IMR-90 (cell line): ENCODE data around the gene ROBO3.

ENCODE experiments used
- BHLHE40 ChIP-seq: fragments of 150-350 bp; IDR thresholded peaks from 2 replicates; pipeline ENCODE4 v1.6.1; 2016; ENCODE audit warnings: mild to moderate bottlenecking, low read depth, low read length
- FOS ChIP-seq: fragments of 150-350 bp; IDR thresholded peaks from 2 replicates; pipeline ENCODE4 v1.6.1; 2016; ENCODE audit warnings: low read depth, low read length
- MAFK ChIP-seq: IDR thresholded peaks from 2 replicates; pipeline ENCODE4 v1.6.1; 2012; ENCODE audit warnings: low read depth, low read length, improper control_type of control experiment
- MAZ ChIP-seq: IDR thresholded peaks from 2 replicates; pipeline ENCODE4 v1.6.1; 2012; ENCODE audit warnings: low read depth, mild to moderate bottlenecking, low read length, improper control_type of control experiment, moderate library complexity, borderline replicate concordance
- MXI1 ChIP-seq: IDR thresholded peaks from 2 replicates; pipeline ENCODE4 v1.6.1; 2012; ENCODE audit warnings: low read depth, mild to moderate bottlenecking, low read length, moderate library complexity, borderline replicate concordance
- POLR2A ChIP-seq: IDR thresholded peaks from 2 replicates; pipeline ENCODE4 v1.6.1; 2012; ENCODE audit warnings: mild to moderate bottlenecking, low read depth, low read length
- RFX5 ChIP-seq: IDR thresholded peaks from 2 replicates; pipeline ENCODE4 v1.8.0; 2012; ENCODE audit warnings: low read depth, mild to moderate bottlenecking, low read length, moderate library complexity
- SMC3 ChIP-seq: fragments of 150-350 bp; IDR thresholded peaks from 2 replicates; pipeline ENCODE4 v1.6.1; 2016; ENCODE audit warnings: low read depth, mild to moderate bottlenecking, antibody characterized with exemption, low read length, moderate library complexity
- TF ChIP-seq, protein P1 (sequence below): conservative IDR thresholded peaks from 2 replicates; pipeline ENCODE4 v1.5.1; 2012; ENCODE audit warnings: mild to moderate bottlenecking, low read depth, low read length, improper control_type of control experiment
- TF ChIP-seq, protein P2 (sequence below): fragments of 150-350 bp; IDR thresholded peaks from 2 replicates; pipeline ENCODE4 v1.6.1; 2016; ENCODE audit warnings: low read depth, mild to moderate bottlenecking, low read length, moderate library complexity, borderline replicate concordance

DNA sequence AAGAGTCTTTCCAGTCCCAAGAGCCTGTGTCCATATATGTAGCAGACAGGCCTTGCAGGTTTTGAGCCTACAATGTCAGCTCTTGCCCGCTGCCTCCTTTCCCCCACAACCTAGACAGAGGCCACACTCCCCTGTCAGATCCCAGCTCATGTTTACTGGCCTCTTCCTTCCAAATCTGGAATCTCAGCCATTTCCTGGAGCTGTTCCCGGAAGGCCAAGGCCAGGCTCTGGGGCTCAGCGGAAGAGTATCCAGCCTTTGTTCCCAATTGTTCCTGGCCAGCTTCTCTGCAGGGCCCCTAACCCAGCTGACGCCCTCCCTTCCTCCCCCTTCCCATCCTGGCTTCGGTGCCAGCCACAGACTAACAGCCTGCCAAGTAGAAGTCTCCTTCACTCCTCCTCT lies 33.5 kb downstream of the ROBO3 start:
- TF ChIP-seq POLR2A (no peak), SMC3 (no peak), RFX5 (no peak), MAFK (no peak), FOS (no peak), MXI1 (no peak), MAZ (no peak), BHLHE40 (no peak)
- TF ChIP-seq, protein P1, sequence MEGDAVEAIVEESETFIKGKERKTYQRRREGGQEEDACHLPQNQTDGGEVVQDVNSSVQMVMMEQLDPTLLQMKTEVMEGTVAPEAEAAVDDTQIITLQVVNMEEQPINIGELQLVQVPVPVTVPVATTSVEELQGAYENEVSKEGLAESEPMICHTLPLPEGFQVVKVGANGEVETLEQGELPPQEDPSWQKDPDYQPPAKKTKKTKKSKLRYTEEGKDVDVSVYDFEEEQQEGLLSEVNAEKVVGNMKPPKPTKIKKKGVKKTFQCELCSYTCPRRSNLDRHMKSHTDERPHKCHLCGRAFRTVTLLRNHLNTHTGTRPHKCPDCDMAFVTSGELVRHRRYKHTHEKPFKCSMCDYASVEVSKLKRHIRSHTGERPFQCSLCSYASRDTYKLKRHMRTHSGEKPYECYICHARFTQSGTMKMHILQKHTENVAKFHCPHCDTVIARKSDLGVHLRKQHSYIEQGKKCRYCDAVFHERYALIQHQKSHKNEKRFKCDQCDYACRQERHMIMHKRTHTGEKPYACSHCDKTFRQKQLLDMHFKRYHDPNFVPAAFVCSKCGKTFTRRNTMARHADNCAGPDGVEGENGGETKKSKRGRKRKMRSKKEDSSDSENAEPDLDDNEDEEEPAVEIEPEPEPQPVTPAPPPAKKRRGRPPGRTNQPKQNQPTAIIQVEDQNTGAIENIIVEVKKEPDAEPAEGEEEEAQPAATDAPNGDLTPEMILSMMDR: peak; percentile 20; the same call in 1 of the 2 replicates
- TF ChIP-seq, protein P2, sequence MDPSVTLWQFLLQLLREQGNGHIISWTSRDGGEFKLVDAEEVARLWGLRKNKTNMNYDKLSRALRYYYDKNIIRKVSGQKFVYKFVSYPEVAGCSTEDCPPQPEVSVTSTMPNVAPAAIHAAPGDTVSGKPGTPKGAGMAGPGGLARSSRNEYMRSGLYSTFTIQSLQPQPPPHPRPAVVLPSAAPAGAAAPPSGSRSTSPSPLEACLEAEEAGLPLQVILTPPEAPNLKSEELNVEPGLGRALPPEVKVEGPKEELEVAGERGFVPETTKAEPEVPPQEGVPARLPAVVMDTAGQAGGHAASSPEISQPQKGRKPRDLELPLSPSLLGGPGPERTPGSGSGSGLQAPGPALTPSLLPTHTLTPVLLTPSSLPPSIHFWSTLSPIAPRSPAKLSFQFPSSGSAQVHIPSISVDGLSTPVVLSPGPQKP: no peak
